ENCODE measurements around the gene KCNS1. TPM values are rescaled to one million over a fixed set of nuclear protein-coding genes. Genes with fewer than 3 reads are reported as not detected.

The KCNS1 gene
- total RNA-seq, 4 donors from 2014 or later, result 1.0 to 5.5 (median 2.3) TPM

DNA sequence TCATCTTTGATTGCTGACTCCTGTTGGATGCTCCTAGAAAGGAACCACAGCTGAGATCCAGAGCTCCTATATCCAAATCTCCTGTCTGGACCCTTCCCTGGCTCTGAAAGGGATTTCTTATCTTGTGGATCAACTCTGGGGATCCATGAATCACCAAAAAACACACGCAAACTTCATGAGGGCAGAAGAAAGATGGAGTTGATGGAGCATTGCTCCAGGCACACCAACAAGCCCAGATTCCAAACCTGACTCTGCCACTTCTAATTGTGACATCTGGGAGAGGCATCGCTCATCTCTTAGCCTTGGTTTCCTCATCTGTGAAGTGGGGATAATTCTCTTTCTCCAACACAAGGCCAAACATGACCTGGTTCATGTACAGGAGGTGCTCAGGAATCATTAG, 6.7 kb downstream of the KCNS1 start:
- Histone ChIP-seq H3K27me3 (peaks cover 25% of the 10 kb centered on the region), H3K4me1 (peaks cover 18% of the 10 kb centered on the region), H3K27ac (no peak overlapping the region), H3K36me3 (no peaks in the 10 kb centered on the region), H3K4me3 (no peak overlapping the region), H3K9me3 (no peaks in the 10 kb centered on the region)
- 85% methylated on average over 2 of the region's 2 CpGs for WGBS
- TF ChIP-seq POLR2A (IDR thresholded peaks at IDR 0.05) (no peak), EP300 (IDR thresholded peaks at IDR 0.05) (no peak), POLR2AphosphoS5 (IDR thresholded peaks at IDR 0.05) (no peak)
- TF ChIP-seq, protein P1, sequence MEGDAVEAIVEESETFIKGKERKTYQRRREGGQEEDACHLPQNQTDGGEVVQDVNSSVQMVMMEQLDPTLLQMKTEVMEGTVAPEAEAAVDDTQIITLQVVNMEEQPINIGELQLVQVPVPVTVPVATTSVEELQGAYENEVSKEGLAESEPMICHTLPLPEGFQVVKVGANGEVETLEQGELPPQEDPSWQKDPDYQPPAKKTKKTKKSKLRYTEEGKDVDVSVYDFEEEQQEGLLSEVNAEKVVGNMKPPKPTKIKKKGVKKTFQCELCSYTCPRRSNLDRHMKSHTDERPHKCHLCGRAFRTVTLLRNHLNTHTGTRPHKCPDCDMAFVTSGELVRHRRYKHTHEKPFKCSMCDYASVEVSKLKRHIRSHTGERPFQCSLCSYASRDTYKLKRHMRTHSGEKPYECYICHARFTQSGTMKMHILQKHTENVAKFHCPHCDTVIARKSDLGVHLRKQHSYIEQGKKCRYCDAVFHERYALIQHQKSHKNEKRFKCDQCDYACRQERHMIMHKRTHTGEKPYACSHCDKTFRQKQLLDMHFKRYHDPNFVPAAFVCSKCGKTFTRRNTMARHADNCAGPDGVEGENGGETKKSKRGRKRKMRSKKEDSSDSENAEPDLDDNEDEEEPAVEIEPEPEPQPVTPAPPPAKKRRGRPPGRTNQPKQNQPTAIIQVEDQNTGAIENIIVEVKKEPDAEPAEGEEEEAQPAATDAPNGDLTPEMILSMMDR (IDR thresholded peaks at IDR 0.05), result no peak
- DNase-seq (ENCODE audit: low spot score in 2 of 2), result no peak

DNA sequence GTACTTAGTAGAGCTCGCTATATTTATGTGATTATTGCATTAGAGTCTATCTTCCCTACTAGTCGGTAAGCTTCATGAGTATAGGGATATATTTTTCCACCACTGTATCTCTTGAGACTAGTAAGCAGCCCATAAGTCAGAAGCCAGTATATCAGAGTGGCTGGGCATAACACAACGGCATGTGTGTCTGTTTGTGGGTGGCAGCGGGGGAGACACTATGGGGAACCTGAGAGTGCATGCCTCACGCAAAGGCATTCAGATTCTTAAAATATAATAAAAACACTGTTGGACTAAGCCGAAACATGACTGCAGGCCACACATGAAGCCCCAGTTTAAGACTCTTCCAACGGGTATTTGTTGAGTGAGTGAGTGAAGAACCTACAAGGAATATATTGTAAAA, 8.0 kb downstream of the KCNS1 start:
- no peak for TF ChIP-seq POLR2AphosphoS5 (IDR thresholded peaks at IDR 0.05)
- TF ChIP-seq, protein P1 (IDR thresholded peaks at IDR 0.05), result no peak
- TF ChIP-seq EP300 (IDR thresholded peaks at IDR 0.05), result no peak
- no peak for TF ChIP-seq POLR2A (IDR thresholded peaks at IDR 0.05)
- WGBS, result 90% methylated on average over 7 of the region's 7 CpGs

DNA sequence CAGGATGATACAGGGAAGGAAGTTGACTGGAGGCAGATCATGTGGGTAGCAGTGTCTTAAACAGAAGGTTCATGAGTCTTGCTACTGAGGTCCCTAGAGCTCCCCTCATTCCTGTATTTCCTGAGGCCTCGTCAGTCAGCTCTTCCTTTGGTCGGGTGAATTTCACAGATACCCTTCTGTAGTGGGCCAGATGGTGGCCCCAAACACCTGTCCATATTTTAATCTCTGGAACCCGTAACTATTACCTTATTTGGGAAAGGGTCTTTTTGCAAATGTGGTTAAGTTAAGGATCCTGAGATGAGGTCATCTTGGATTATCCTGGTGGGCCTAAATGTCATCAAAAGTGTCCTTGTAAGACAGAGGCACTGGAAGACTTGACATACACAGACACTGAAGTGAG, 9.6 kb downstream of the KCNS1 start:
- H3K9me3 ChIP-seq, result no peaks in the 10 kb centered on the region
- 87% methylated on average over 3 of the region's 3 CpGs for WGBS
- no peak overlapping the region for H3K4me3 ChIP-seq
- no peak overlapping the region for H3K27ac ChIP-seq
- DNase-seq (ENCODE audit: low spot score in 2 of 2), result no peak
- no peaks in the 10 kb centered on the region for H3K36me3 ChIP-seq
- TF ChIP-seq POLR2A (IDR thresholded peaks at IDR 0.05), result no peak
- no peak for TF ChIP-seq EP300 (IDR thresholded peaks at IDR 0.05)
- TF ChIP-seq, protein P1 (IDR thresholded peaks at IDR 0.05), result no peak
- no peak for TF ChIP-seq POLR2AphosphoS5 (IDR thresholded peaks at IDR 0.05)
- H3K27me3 ChIP-seq, result peaks cover 3% of the 10 kb centered on the region
- H3K4me1 ChIP-seq, result peaks cover 4% of the 10 kb centered on the region

More for the DNA sequence above, 8.0 kb downstream of the KCNS1 start:
- no peaks in the 10 kb centered on the region for H3K36me3 ChIP-seq
- no peak for DNase-seq (ENCODE audit: low spot score in 2 of 2)
- peaks cover 8% of the 10 kb centered on the region for H3K4me1 ChIP-seq
- H3K9me3 ChIP-seq, result no peaks in the 10 kb centered on the region
- no peak overlapping the region for H3K27ac ChIP-seq
- no peak overlapping the region for H3K4me3 ChIP-seq
- H3K27me3 ChIP-seq, result peaks cover 16% of the 10 kb centered on the region

DNA sequence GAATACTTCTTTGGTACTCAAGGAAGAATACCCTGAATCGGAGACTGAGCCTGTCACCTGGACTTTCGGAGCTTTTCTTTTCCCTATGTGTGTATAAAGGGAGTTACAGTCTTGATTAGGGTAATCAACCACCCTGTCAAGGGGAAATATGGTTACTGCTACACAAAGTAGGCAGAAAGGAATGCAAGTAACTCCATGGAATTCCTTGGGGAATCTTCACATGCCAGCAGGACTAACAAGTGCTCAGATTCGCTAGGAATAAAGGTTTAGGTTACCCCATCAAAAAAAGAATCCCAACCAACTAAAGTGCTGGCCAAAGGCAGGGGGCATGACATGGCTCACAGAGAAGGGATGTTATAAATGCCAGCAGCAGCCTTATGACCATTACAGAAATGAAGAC, 10.4 kb downstream of the KCNS1 start:
- H3K36me3 ChIP-seq, result no peaks in the 10 kb centered on the region
- peaks cover under 1% of the 10 kb centered on the region for H3K4me1 ChIP-seq
- no peak overlapping the region for H3K4me3 ChIP-seq
- H3K27ac ChIP-seq, result no peak overlapping the region
- WGBS, result 92% methylated on average over 3 of the region's 3 CpGs
- TF ChIP-seq EP300 (IDR thresholded peaks at IDR 0.05), result no peak
- TF ChIP-seq, protein P1 (IDR thresholded peaks at IDR 0.05), result no peak
- TF ChIP-seq POLR2AphosphoS5 (IDR thresholded peaks at IDR 0.05), result no peak
- TF ChIP-seq POLR2A (IDR thresholded peaks at IDR 0.05), result no peak
- DNase-seq (ENCODE audit: low spot score in 2 of 2), result no peak
- no peaks in the 10 kb centered on the region for H3K9me3 ChIP-seq
- no peaks in the 10 kb centered on the region for H3K27me3 ChIP-seq

DNA sequence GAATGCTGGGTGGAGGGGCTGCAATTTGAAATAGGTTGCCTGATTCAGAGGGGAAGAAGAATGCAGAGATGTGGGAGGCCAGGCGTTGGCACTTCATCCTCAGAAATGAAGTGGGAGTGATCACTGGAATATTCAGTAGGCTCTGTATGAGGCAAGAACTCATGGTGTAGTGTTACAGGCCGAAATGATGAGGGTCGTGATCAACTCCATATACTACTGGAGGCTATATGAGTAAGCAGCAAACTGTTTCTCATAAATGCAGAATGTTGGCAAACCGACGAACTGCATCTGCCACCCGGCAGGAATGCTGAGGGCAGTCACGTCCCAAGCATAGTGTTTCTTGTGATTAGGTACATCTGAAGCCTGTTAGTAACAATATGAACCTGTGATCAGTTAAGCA, 12.7 kb downstream of the KCNS1 start:
- Histone ChIP-seq H3K4me1 (no peaks in the 10 kb centered on the region), H3K27me3 (no peaks in the 10 kb centered on the region), H3K4me3 (no peak overlapping the region), H3K27ac (no peak overlapping the region), H3K36me3 (no peaks in the 10 kb centered on the region), H3K9me3 (no peaks in the 10 kb centered on the region)
- TF ChIP-seq EP300 (IDR thresholded peaks at IDR 0.05) (no peak), POLR2AphosphoS5 (IDR thresholded peaks at IDR 0.05) (no peak), POLR2A (IDR thresholded peaks at IDR 0.05) (no peak)
- TF ChIP-seq, protein P1 (IDR thresholded peaks at IDR 0.05), result no peak
- 42% methylated on average over 7 of the region's 7 CpGs for WGBS
- DNase-seq (ENCODE audit: low spot score in 2 of 2), result no peak

Data from suprapubic skin (tissue), 4 donors.